MM.1S (cell line): ENCODE measurements around the gene GNAS-AS1.

Experiments used
- DNase-seq: peaks from one replicate; pipeline ENCODE4 v3.0.0-alpha.2; 2015
- H2AFZ ChIP-seq: fragments of 300-600 bp; sonication (generic); 2 replicates; pipeline ENCODE4 v1.6.0; 2016; ENCODE audit warnings: antibody characterized with exemption, low read length
- H3F3A ChIP-seq: fragments of 300-600 bp; sonication (generic); 2 replicates; pipeline ENCODE4 v1.6.1; 2016; ENCODE audit warnings: mild to moderate bottlenecking, antibody characterized with exemption, low read length, moderate library complexity, mixed read lengths; ENCODE audit not compliant: insufficient read depth
- H3K27ac ChIP-seq: fragments of 300-600 bp; sonication (generic); 2 replicates; pipeline ENCODE4 v1.5.1; 2016; ENCODE audit warnings: mild to moderate bottlenecking, low read length
- H3K27me3 ChIP-seq: fragments of 300-600 bp; sonication (generic); replicated peaks from 2 replicates; pipeline ENCODE4 v1.6.0; 2016; ENCODE audit warnings: low read length; ENCODE audit not compliant: insufficient read depth
- H3K36me3 ChIP-seq: fragments of 300-600 bp; sonication (generic); replicated peaks from 2 replicates; pipeline ENCODE4 v1.6.1; 2016; ENCODE audit warnings: mild to moderate bottlenecking, low read length, mixed read lengths; ENCODE audit not compliant: insufficient read depth
- H3K4me1 ChIP-seq: fragments of 300-600 bp; sonication (generic); 2 replicates; pipeline ENCODE4 v1.6.1; 2016; ENCODE audit warnings: low read length, mixed read lengths
- H3K4me2 ChIP-seq: fragments of 300-600 bp; sonication (generic); 2 replicates; pipeline ENCODE4 v1.6.0; 2016; ENCODE audit warnings: low read depth, low read length
- H3K4me3 ChIP-seq: fragments of 300-600 bp; sonication (generic); 2 replicates; pipeline ENCODE4 v1.5.1; 2016; ENCODE audit warnings: low read length, mixed read lengths
- H3K79me2 ChIP-seq: fragments of 300-600 bp; sonication (generic); 2 replicates; pipeline ENCODE4 v1.6.1; 2016; ENCODE audit warnings: mixed run types, low read length, mixed read lengths
- H3K9ac ChIP-seq: fragments of 300-600 bp; sonication (generic); 2 replicates; pipeline ENCODE4 v1.6.1; 2016; ENCODE audit warnings: low read length, mixed read lengths
- H3K9me2 ChIP-seq: fragments of 300-600 bp; sonication (generic); replicated peaks from 2 replicates; pipeline ENCODE4 v1.6.1; 2016; ENCODE audit warnings: mild to moderate bottlenecking, low read length, mixed read lengths; ENCODE audit not compliant: insufficient read depth
- H3K9me3 ChIP-seq: fragments of 300-600 bp; sonication (generic); replicated peaks from 2 replicates; pipeline ENCODE4 v1.6.1; 2016; ENCODE audit warnings: mild to moderate bottlenecking, low read length, mixed read lengths; ENCODE audit not compliant: insufficient read depth
- H4K20me1 ChIP-seq: fragments of 300-600 bp; sonication (generic); 2 replicates; pipeline ENCODE4 v1.6.1; 2016; ENCODE audit warnings: mild to moderate bottlenecking, low read length, moderate library complexity, mixed read lengths; ENCODE audit not compliant: insufficient read depth
- CTCF ChIP-seq: fragments of 300-600 bp; sonication (generic); IDR thresholded peaks from 2 replicates; pipeline ENCODE4 v1.5.1; 2016; ENCODE audit warnings: antibody characterized with exemption, low read length, mixed read lengths
- EZH2 ChIP-seq: fragments of 300-600 bp; sonication (generic); optimal IDR thresholded peaks from 2 replicates; pipeline ENCODE3; 2017; ENCODE audit warnings: low read depth, mild to moderate bottlenecking, antibody characterized with exemption, low read length, mixed read lengths
- EZH2phosphoT487 ChIP-seq: fragments of 300-600 bp; sonication (generic); IDR thresholded peaks from 2 replicates; pipeline ENCODE4 v1.6.1; 2018; ENCODE audit warnings: antibody characterized with exemption, low read length

GNAS-AS1 gene

GRCh38 chr20:58817748-58818147 is 33.0 kb downstream of the GNAS-AS1 start:
- Histone ChIP-seq H3K9ac (no peak overlapping the region), H3K4me1 (no peaks in the 10 kb centered on the region), H3K9me3 (no peaks in the 10 kb centered on the region), H3K4me3 (no peak overlapping the region), H4K20me1 (no peaks in the 10 kb centered on the region), H3F3A (no peaks in the 10 kb centered on the region), H3K79me2 (no peaks in the 10 kb centered on the region), H3K4me2 (no peak overlapping the region), H3K9me2 (no peaks in the 10 kb centered on the region), H3K36me3 (no peaks in the 10 kb centered on the region), H3K27me3 (peaks cover 25% of the 10 kb centered on the region; the same call in 1 of the 2 replicates), H3K27ac (no peak overlapping the region), H2AFZ (no peak overlapping the region)
- no peak for DNase-seq
- TF ChIP-seq CTCF: no peak
- no peak for TF ChIP-seq EZH2phosphoT487

GRCh38 chr20:58816957-58817651 is 33.6 kb downstream of the GNAS-AS1 start:
- no peaks in the 10 kb centered on the region for H3K9me3 ChIP-seq
- no peak for DNase-seq
- H3K4me2 ChIP-seq: no peak overlapping the region
- H4K20me1 ChIP-seq: no peaks in the 10 kb centered on the region
- no peaks in the 10 kb centered on the region for H3K36me3 ChIP-seq
- no peaks in the 10 kb centered on the region for H3F3A ChIP-seq
- H3K27me3 ChIP-seq: peaks cover 31% of the 10 kb centered on the region
- no peaks in the 10 kb centered on the region for H3K4me1 ChIP-seq
- no peak overlapping the region for H3K27ac ChIP-seq
- no peak overlapping the region for H3K9ac ChIP-seq
- no peak overlapping the region for H3K4me3 ChIP-seq
- TF ChIP-seq EZH2 (no peak), CTCF (no peak), EZH2phosphoT487 (no peak)
- no peaks in the 10 kb centered on the region for H3K9me2 ChIP-seq
- H2AFZ ChIP-seq: no peak overlapping the region
- H3K79me2 ChIP-seq: no peaks in the 10 kb centered on the region

- peaks cover 42% of the 10 kb centered on the region for H3K27me3 ChIP-seq
- H4K20me1 ChIP-seq: no peaks in the 10 kb centered on the region
- no peaks in the 10 kb centered on the region for H3K9me2 ChIP-seq
- no peaks in the 10 kb centered on the region for H3K79me2 ChIP-seq
- H3F3A ChIP-seq: no peaks in the 10 kb centered on the region
- no peaks in the 10 kb centered on the region for H3K9me3 ChIP-seq
- H3K36me3 ChIP-seq: no peaks in the 10 kb centered on the region
- H3K27ac ChIP-seq: no peak overlapping the region
- H2AFZ ChIP-seq: no peak overlapping the region
- H3K4me2 ChIP-seq: no peak overlapping the region
- no peak overlapping the region for H3K4me3 ChIP-seq
- H3K4me1 ChIP-seq: no peaks in the 10 kb centered on the region
- no peak for DNase-seq
- TF ChIP-seq EZH2: no peak
- TF ChIP-seq EZH2phosphoT487: no peak
- no peak for TF ChIP-seq CTCF
- H3K9ac ChIP-seq: no peak overlapping the region
Measured at GRCh38 chr20:58816051-58816450, 34.7 kb downstream of the GNAS-AS1 start.
